Uterus (tissue), 2 donors: ENCODE data around the gene EPS8L2.

Experiments used
- POLR2A ChIP-seq, 2 donors: fragments of 450-650 bp; IDR thresholded peaks; one replicate each; pipeline ENCODE4 v1.6.1; 2016; ENCODE audit warnings: antibody characterized with exemption in 2 of 2, mild to moderate bottlenecking in 1 of 2, moderate library complexity in 1 of 2
- TF ChIP-seq, protein P1 (sequence below), 4 experiments: fragments of 200-600 bp in 2 of 4; fragments of 450-650 bp in 2 of 4; sonication (generic) in 2 of 4; IDR thresholded peaks; one replicate each; pipeline ENCODE4 v1.5.1; 2016 to 2019; ENCODE audit warnings: antibody characterized with exemption in 4 of 4, mild to moderate bottlenecking in 2 of 4, moderate library complexity in 1 of 4

DNA sequence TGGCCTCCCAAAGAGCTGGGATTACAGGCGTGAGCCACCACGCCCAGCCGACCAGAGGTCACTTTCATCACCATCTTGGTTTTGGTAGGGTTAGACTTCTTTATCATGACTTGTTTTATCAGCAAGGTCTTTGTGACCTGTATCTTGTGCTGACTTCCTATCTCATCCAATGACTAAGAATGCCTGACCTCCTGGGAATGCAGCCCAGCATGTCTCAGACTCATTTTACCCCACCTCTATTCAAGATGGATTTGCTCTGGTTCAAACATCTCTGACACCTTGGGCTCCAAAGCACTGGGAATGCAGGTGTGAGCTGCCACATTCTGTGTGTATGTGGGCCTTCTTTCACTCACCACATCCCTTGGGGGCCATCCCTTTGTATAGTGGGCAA, 36.1 kb downstream of the EPS8L2 start:
- TF ChIP-seq, protein P1, sequence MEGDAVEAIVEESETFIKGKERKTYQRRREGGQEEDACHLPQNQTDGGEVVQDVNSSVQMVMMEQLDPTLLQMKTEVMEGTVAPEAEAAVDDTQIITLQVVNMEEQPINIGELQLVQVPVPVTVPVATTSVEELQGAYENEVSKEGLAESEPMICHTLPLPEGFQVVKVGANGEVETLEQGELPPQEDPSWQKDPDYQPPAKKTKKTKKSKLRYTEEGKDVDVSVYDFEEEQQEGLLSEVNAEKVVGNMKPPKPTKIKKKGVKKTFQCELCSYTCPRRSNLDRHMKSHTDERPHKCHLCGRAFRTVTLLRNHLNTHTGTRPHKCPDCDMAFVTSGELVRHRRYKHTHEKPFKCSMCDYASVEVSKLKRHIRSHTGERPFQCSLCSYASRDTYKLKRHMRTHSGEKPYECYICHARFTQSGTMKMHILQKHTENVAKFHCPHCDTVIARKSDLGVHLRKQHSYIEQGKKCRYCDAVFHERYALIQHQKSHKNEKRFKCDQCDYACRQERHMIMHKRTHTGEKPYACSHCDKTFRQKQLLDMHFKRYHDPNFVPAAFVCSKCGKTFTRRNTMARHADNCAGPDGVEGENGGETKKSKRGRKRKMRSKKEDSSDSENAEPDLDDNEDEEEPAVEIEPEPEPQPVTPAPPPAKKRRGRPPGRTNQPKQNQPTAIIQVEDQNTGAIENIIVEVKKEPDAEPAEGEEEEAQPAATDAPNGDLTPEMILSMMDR (IDR thresholded peaks at IDR 0.05) = no peak
- no peak for TF ChIP-seq POLR2A (IDR thresholded peaks at IDR 0.05)
